HUES64 (cell line): ENCODE results near the gene RBM33.
"Not testable (repeated sequence)": the region's sequence is repeated elsewhere in the genome, so short reads cannot be mapped to it uniquely, and the experiment has no call there.

Source experiments
- H3K27ac ChIP-seq: 2 replicates; pipeline ENCODE4 v1.7.0; 2013; ENCODE audit warnings: low read depth, low read length, inconsistent platforms
- H3K27me3 ChIP-seq: 2 replicates; pipeline ENCODE4 v1.6.1; 2013; ENCODE audit warnings: mild to moderate bottlenecking, low read length; ENCODE audit not compliant: insufficient read depth
- H3K36me3 ChIP-seq: 2 replicates; pipeline ENCODE4 v1.6.1; 2013; ENCODE audit warnings: mild to moderate bottlenecking, low read length; ENCODE audit not compliant: insufficient read depth
- H3K4me1 ChIP-seq: 2 replicates; pipeline ENCODE4 v1.6.1; 2013; ENCODE audit warnings: mild to moderate bottlenecking, low read length, moderate library complexity; ENCODE audit not compliant: insufficient read depth
- H3K4me3 ChIP-seq: 2 replicates; pipeline ENCODE4 v1.5.1; 2013; ENCODE audit warnings: mild to moderate bottlenecking, low read length, moderate library complexity
- H3K9ac ChIP-seq: 2 replicates; pipeline ENCODE4 v1.6.1; 2013; ENCODE audit warnings: mild to moderate bottlenecking, low read depth, low read length
- H3K9me3 ChIP-seq: 2 replicates; pipeline ENCODE4 v1.6.1; 2013; ENCODE audit warnings: low read depth, low read length; ENCODE audit not compliant: insufficient read depth
- WGBS: fragments of 150-250, 120-280 bp; methylation state at CpG from one replicate; pipeline ENCODE4 v1.1.7; 2013; ENCODE audit warnings: missing lambda C conversion rate; 5-methylcytosine and 5-hydroxymethylcytosine counted together

RBM33 gene

DNA sequence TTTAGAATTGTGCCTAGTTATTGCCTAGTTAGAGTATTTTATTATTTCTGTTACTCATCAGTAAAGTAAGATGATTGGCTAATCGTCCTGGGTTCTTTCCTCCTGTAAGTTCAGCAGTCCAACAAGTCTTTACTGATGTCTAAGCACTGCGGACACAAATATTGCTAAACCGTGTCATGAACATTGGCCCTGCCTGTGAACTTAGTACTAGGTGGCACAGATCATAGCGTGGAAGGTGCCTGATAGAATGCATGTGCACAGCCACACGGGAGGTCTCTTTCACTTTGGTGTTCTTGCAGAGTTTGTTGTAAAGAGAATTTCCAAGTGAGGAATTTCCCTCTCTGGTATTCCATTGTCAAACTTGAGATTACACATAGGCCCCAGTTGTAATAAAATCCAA, 38.0 kb downstream of the RBM33 start:
- 96% methylated on average over 5 of the region's 5 CpGs for WGBS
- H3K36me3 ChIP-seq = peaks cover 64% of the 10 kb centered on the region
- no peak overlapping the region for H3K9ac ChIP-seq
- H3K27me3 ChIP-seq = no peaks in the 10 kb centered on the region
- H3K4me3 ChIP-seq = no peak overlapping the region
- H3K9me3 ChIP-seq = no peaks in the 10 kb centered on the region
- no peak overlapping the region for H3K27ac ChIP-seq
- peaks cover 23% of the 10 kb centered on the region for H3K4me1 ChIP-seq

- Histone ChIP-seq H3K4me3 (no peak overlapping the region), H3K27me3 (no peaks in the 10 kb centered on the region), H3K27ac (no peak overlapping the region), H3K4me1 (peaks cover 23% of the 10 kb centered on the region), H3K9me3 (no peaks in the 10 kb centered on the region), H3K9ac (no peak overlapping the region), H3K36me3 (peaks cover 63% of the 10 kb centered on the region)
- WGBS = 92% methylated on average over 5 of the region's 5 CpGs
Observed at GRCh38 chr7:155683098-155683497, 38.6 kb downstream of the RBM33 start.

GRCh38 chr7:155683714-155684113, 39.3 kb downstream of the RBM33 start:
- Histone ChIP-seq H3K9ac (no peak overlapping the region), H3K27me3 (no peaks in the 10 kb centered on the region), H3K27ac (no peak overlapping the region; the same call in 1 of the 2 replicates), H3K9me3 (no peaks in the 10 kb centered on the region), H3K36me3 (peaks cover 57% of the 10 kb centered on the region), H3K4me1 (peaks cover 23% of the 10 kb centered on the region), H3K4me3 (no peak overlapping the region)
- 91% methylated on average over 4 of the region's 4 CpGs for WGBS

GRCh38 chr7:155684543-155684942, 40.1 kb downstream of the RBM33 start:
- no peak overlapping the region for H3K4me3 ChIP-seq
- H3K27me3 ChIP-seq = no peaks in the 10 kb centered on the region
- peaks cover 23% of the 10 kb centered on the region for H3K4me1 ChIP-seq
- WGBS = 79% methylated on average over 5 of the region's 5 CpGs
- no peaks in the 10 kb centered on the region for H3K9me3 ChIP-seq
- H3K27ac ChIP-seq = no peak overlapping the region; the same call in 1 of the 2 replicates
- H3K36me3 ChIP-seq = peaks cover 49% of the 10 kb centered on the region
- no peak overlapping the region; the same call in 1 of the 2 replicates for H3K9ac ChIP-seq

DNA sequence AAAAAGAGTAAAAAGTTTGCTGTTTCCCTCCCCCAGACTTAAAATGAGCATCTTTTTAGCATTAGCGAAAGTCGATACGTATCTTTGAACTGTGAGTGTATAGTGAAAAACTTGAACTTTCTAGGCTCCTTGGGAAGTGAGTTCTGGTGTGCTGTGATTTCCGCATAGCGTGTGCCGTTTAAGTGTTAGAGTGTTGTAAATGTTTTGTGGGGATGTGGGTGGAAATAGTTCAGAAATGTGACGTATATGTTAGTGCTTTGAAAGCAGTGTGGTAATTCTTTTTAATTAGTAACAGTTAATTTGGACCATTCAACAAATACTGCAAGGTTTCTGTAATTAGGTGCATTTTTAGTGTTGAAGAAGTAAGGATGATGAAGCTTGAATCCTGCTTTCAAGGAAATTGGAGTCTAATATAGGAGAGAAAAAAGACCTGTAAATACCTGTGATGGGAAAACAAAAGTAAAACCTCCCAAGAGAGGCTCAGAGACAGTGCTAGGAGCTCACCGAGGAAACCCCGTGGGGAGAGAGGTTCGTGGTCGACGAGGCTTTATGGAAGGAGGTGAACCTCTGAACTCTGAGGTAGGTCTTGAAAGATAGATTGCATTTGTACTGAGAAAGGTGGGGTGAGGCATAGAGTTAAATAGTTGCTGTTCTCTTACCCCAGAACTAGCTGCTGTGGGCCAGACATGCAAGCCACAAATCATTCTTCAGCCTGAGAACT, 40.8 kb downstream of the RBM33 start:
- Histone ChIP-seq H3K27me3 (no peaks in the 10 kb centered on the region), H3K4me3 (no peak overlapping the region), H3K4me1 (peaks cover 23% of the 10 kb centered on the region), H3K9ac (no peak overlapping the region), H3K9me3 (no peaks in the 10 kb centered on the region), H3K27ac (no peak overlapping the region), H3K36me3 (peaks cover 42% of the 10 kb centered on the region)
- WGBS = 94% methylated on average over 12 of the region's 12 CpGs

DNA sequence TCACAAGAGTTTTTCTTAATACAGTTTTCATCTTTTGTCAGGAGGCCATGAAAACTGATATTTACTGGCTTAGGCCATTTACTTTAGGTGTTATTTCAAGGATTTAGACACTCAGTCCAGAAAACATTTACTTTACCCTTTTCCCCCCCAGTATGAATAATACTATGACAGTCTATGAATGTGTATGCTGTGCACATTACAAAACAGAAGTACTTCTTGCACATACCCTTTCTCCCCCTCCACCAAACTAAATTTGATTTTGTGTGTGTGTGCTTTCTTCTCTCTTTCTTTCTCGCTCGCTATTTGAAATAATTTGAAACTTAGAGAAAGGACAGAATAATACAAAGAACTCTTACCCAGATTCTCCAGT, 41.3 kb downstream of the RBM33 start:
- Histone ChIP-seq H3K36me3 (peaks cover 37% of the 10 kb centered on the region), H3K27me3 (no peaks in the 10 kb centered on the region), H3K9me3 (no peaks in the 10 kb centered on the region), H3K4me3 (no peak overlapping the region), H3K4me1 (peaks cover 23% of the 10 kb centered on the region), H3K9ac (no peak overlapping the region), H3K27ac (no peak overlapping the region)
- WGBS = no CpG with 5 or more reads among the region's 2 CpGs

- H3K27me3 ChIP-seq, H3K27ac ChIP-seq, H3K4me3 ChIP-seq, H3K9me3 ChIP-seq, H3K9ac ChIP-seq: not testable (repeated sequence)
- WGBS = no CpG with 5 or more reads among the region's 2 CpGs
- Histone ChIP-seq H3K4me1 (peaks cover 14% of the 10 kb centered on the region; the same call in 1 of the 2 replicates), H3K36me3 (peaks cover 28% of the 10 kb centered on the region)
Observed at GRCh38 chr7:155686620-155687324, 42.3 kb downstream of the RBM33 start.

DNA sequence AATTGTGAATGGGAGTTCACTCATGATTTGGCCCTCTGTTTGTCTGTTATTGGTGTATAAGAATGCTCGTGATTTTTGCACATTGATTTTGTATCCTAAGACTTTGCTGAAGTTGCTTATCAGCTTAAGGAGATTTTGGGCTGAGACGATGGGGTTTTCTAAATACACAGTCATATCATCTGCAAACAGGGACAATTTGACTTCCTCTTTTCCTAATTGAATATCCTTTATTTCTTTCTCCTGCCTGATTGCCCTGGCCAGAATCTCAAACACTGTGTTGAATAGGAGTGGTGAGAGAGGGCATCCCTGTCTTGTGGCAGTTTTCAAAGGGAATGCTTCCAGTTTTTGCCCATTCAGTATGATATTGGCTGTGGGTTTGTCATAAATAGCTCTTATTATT, 43.8 kb downstream of the RBM33 start:
- not testable (repeated sequence) for H3K27me3 ChIP-seq, H3K27ac ChIP-seq, H3K4me3 ChIP-seq, H3K9ac ChIP-seq, H3K9me3 ChIP-seq
- peaks cover 25% of the 10 kb centered on the region for H3K4me1 ChIP-seq
- WGBS = no CpG with 5 or more reads among the region's 2 CpGs
- peaks cover 27% of the 10 kb centered on the region for H3K36me3 ChIP-seq

DNA sequence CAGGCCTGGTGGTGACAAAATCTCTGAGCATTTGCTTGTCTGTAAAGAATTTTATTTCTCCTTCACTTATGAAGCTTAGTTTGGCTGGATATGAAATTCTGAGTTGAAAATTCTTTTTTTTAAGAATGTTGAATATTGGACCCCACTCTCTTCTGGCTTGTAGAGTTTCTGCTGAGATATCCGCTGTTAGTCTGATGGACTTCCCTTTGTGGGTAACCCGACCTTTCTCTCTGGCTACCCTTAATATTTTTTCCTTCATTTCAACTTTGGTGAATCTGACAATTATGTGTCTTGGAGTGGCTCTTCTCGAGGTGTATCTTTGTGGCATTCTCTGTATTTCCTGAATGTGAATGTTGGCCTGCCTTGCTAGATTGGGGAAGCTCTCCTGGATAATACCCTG, 46.2 kb downstream of the RBM33 start:
- H3K9me3 ChIP-seq, H3K27me3 ChIP-seq, H3K4me3 ChIP-seq, H3K36me3 ChIP-seq, H3K27ac ChIP-seq, H3K9ac ChIP-seq: not testable (repeated sequence)
- peaks cover 11% of the 10 kb centered on the region for H3K4me1 ChIP-seq
- WGBS = 100% methylated on average over 1 of the region's 3 CpGs

DNA sequence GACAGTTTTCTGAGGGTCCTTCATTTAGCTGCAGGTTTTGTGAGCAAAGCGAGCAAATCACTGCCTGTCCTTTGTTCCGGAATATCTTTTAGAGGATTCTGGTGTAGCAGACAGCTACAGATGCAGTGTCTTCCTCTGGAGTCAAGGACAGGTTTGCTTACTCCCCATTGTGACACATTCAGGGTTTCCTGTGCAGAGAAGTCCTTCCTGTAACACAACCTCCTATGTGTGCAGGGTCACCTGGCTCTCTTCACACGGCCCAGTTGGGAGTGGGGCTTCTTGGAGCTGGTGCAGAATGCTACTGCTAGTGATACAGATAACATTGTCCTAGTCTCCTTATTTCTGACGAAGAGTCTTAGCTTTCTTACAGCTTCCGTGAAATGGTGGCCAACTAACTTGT, 47.9 kb downstream of the RBM33 start:
- Histone ChIP-seq H3K9me3 (no peaks in the 10 kb centered on the region), H3K36me3 (no peaks in the 10 kb centered on the region), H3K27me3 (no peaks in the 10 kb centered on the region), H3K4me1 (peaks cover 11% of the 10 kb centered on the region), H3K9ac (no peak overlapping the region), H3K4me3 (no peak overlapping the region), H3K27ac (no peak overlapping the region)
- WGBS = 92% methylated on average over 5 of the region's 5 CpGs

- H3K4me3 ChIP-seq = no peak overlapping the region
- no peak overlapping the region for H3K9ac ChIP-seq
- H3K36me3 ChIP-seq = no peaks in the 10 kb centered on the region
- no peak overlapping the region for H3K27ac ChIP-seq
- H3K4me1 ChIP-seq = peaks cover 14% of the 10 kb centered on the region
- H3K27me3 ChIP-seq = no peaks in the 10 kb centered on the region
- WGBS = 91% methylated on average over 4 of the region's 5 CpGs
- no peaks in the 10 kb centered on the region for H3K9me3 ChIP-seq
Observed at GRCh38 chr7:155693826-155694225, 49.4 kb downstream of the RBM33 start.
